Small intestine (tissue), 7 donors: Measurements from ENCODE around the gene LDLRAP1. TPM values are rescaled to one million over a fixed set of nuclear protein-coding genes. Genes with fewer than 3 reads are reported as not detected.

Experiments used
- DNase-seq, 2 donors: peaks; one replicate each; pipeline versions ENCODE4 v3.0.0 to v3.0.0-alpha.2; 2013
- FAIRE-seq: peaks from 2 replicates; lab custom pipeline; 2012; peaks lifted over from hg19 to GRCh38; lab: Jason Lieb, UNC
- H3K27ac ChIP-seq, 3 donors: one replicate each; pipeline ENCODE4 v1.5.1; 2013; ENCODE audit warnings: low read length in 2 of 3, mild to moderate bottlenecking in 2 of 3, control low read depth in 1 of 3, inconsistent platforms in 1 of 3, low read depth in 1 of 3, moderate library complexity in 1 of 3
- H3K27me3 ChIP-seq, 3 donors: one replicate each; pipeline ENCODE4 v1.6.1; 2013; ENCODE audit warnings: low read length in 3 of 3, inconsistent platforms in 1 of 3; ENCODE audit not compliant: control insufficient read depth in 3 of 3, insufficient read depth in 3 of 3
- H3K36me3 ChIP-seq, 3 donors: one replicate each; pipeline ENCODE4 v1.6.1; 2013; ENCODE audit warnings: low read length in 3 of 3, inconsistent platforms in 1 of 3, low read depth in 1 of 3, mild to moderate bottlenecking in 1 of 3, moderate library complexity in 1 of 3; ENCODE audit not compliant: control insufficient read depth in 3 of 3, insufficient read depth in 2 of 3
- H3K4me1 ChIP-seq, 3 donors: one replicate each; pipeline ENCODE4 v1.6.1; 2013; ENCODE audit warnings: low read length in 2 of 3, inconsistent platforms in 1 of 3, low read depth in 1 of 3, mild to moderate bottlenecking in 1 of 3, moderate library complexity in 1 of 3; ENCODE audit not compliant: control insufficient read depth in 3 of 3, insufficient read depth in 2 of 3
- H3K4me3 ChIP-seq, 3 donors: one replicate each; pipeline ENCODE4 v1.5.1; 2013; ENCODE audit warnings: low read length in 3 of 3, control low read depth in 1 of 3, inconsistent platforms in 1 of 3, low read depth in 1 of 3, mild to moderate bottlenecking in 1 of 3, moderate library complexity in 1 of 3
- H3K9me3 ChIP-seq, 2 donors: one replicate each; pipeline ENCODE4 v1.6.1; 2013; ENCODE audit warnings: low read depth in 1 of 2, low read length in 1 of 2; ENCODE audit not compliant: control insufficient read depth in 2 of 2, insufficient read depth in 1 of 2
- WGBS, 3 donors: extraction: QIAGEN DNeasy Blood & Tissue Kit; methylation state at CpG; one replicate each; pipeline ENCODE4 v1.1.7; 2013; 5-methylcytosine and 5-hydroxymethylcytosine counted together
- polyA plus RNA-seq, 4 donors: library from polyadenylated mRNA; stranded (reverse) in 3 of 4; unstranded in 1 of 4; fragments of 200-250 nt in 3 of 4; fragments of 120-200 nt in 1 of 4; gene quantifications; one replicate each; pipeline versions ENCODE4 v1.2.1 to v1.2.3, GENCODE V29; 2013
- donor health status: healthy with polysubstance abuse.
- donor health status: control.
- donor health status: control.
- donor health status: Bipolar disorder and iron deficiency.
- donor health status: healthy.

LDLRAP1 gene
- polyA plus RNA-seq, 4 donors = 9.5 to 23.3 (median 15.6) TPM

GRCh38 chr1:25534410-25534788 is 9.0 kb upstream of the LDLRAP1 start:
- Histone ChIP-seq H3K9me3 (no peaks in the 10 kb centered on the region), H3K27me3 (no peaks in the 10 kb centered on the region), H3K4me1 (peaks cover 0 to 9% (median 0%) of the 10 kb centered on the region in 3 donors), H3K4me3 (no peak overlapping the region), H3K36me3 (no peaks in the 10 kb centered on the region), H3K27ac (no peak overlapping the region)
- WGBS, 3 donors = 91 to 94% (median 91%) methylated on average over 4 of the region's 4 CpGs
- no peak for FAIRE-seq
- no peak for DNase-seq

GRCh38 chr1:25536124-25536523 is 7.3 kb upstream of the LDLRAP1 start:
- Histone ChIP-seq H3K27ac (no peak overlapping the region), H3K36me3 (no peaks in the 10 kb centered on the region), H3K4me1 (peaks cover 0 to 10% (median 0%) of the 10 kb centered on the region in 3 donors), H3K27me3 (no peaks in the 10 kb centered on the region), H3K4me3 (no peak overlapping the region), H3K9me3 (no peaks in the 10 kb centered on the region)
- no peak for FAIRE-seq
- DNase-seq = no peak
- 79 to 92% (median 81%) methylated on average over 3 of the region's 3 CpGs for WGBS, 3 donors

GRCh38 chr1:25537153-25537831 is 6.1 kb upstream of the LDLRAP1 start:
- H3K9me3 ChIP-seq = no peaks in the 10 kb centered on the region
- WGBS, 3 donors = 63 to 67% (median 65%) methylated on average over 7 of the region's 7 CpGs
- H3K4me1 ChIP-seq = peaks cover 0 to 18% (median 0%) of the 10 kb centered on the region in 3 donors
- FAIRE-seq (no peak), DNase-seq (no peak)
- H3K27me3 ChIP-seq = no peaks in the 10 kb centered on the region
- H3K36me3 ChIP-seq = no peaks in the 10 kb centered on the region
- H3K27ac ChIP-seq = no peak overlapping the region
- H3K4me3 ChIP-seq = no peak overlapping the region

- no peaks in the 10 kb centered on the region for H3K27me3 ChIP-seq
- peak; percentile 16 to 74 for DNase-seq
- FAIRE-seq = no peak
These were observed 5.1 kb upstream of the LDLRAP1 start for GRCh38 chr1:25538191-25538767.

GRCh38 chr1:25540750-25541342 is 2.6 kb upstream of the LDLRAP1 start:
- no peak for FAIRE-seq
- H3K36me3 ChIP-seq = peaks cover 0 to 3% (median 0%) of the 10 kb centered on the region in 3 donors
- WGBS, 3 donors = 80 to 87% (median 84%) methylated on average over 13 of the region's 13 CpGs
- H3K27me3 ChIP-seq = no peaks in the 10 kb centered on the region
- no peaks in the 10 kb centered on the region for H3K9me3 ChIP-seq
- DNase-seq = no peak
- H3K27ac ChIP-seq = no peak overlapping the region
- H3K4me1 ChIP-seq = peaks cover 0 to 32% (median 3%) of the 10 kb centered on the region in 3 donors
- H3K4me3 ChIP-seq = no peak overlapping the region

More at GRCh38 chr1:25538191-25538767, 5.1 kb upstream of the LDLRAP1 start:
- no peak overlapping the region for H3K4me3 ChIP-seq
- no peaks in the 10 kb centered on the region for H3K9me3 ChIP-seq
- peak overlapping the region in 1 of 3 donors; percentile 26 for H3K27ac ChIP-seq
- H3K36me3 ChIP-seq = no peaks in the 10 kb centered on the region
- peaks cover 0 to 22% (median 0%) of the 10 kb centered on the region in 3 donors for H3K4me1 ChIP-seq
- WGBS, 3 donors = 20 to 59% (median 46%) methylated on average over 4 of the region's 4 CpGs

GRCh38 chr1:25541425-25541824 is 2.0 kb upstream of the LDLRAP1 start:
- H3K9me3 ChIP-seq = no peaks in the 10 kb centered on the region
- DNase-seq (peak; percentile 30 to 44), FAIRE-seq (no peak)
- no peak overlapping the region for H3K27ac ChIP-seq
- no peak overlapping the region for H3K4me3 ChIP-seq
- no peaks in the 10 kb centered on the region for H3K27me3 ChIP-seq
- H3K36me3 ChIP-seq = peaks cover 0 to 9% (median 0%) of the 10 kb centered on the region in 3 donors
- peaks cover 0 to 32% (median 3%) of the 10 kb centered on the region in 3 donors for H3K4me1 ChIP-seq
- 11 to 63% (median 56%) methylated on average over 1 of the region's 1 CpG for WGBS, 3 donors

- Histone ChIP-seq H3K36me3 (peaks cover 0 to 9% (median 0%) of the 10 kb centered on the region in 3 donors), H3K27ac (no peak overlapping the region), H3K4me1 (peaks cover 0 to 32% (median 3%) of the 10 kb centered on the region in 3 donors), H3K9me3 (no peaks in the 10 kb centered on the region), H3K4me3 (no peak overlapping the region), H3K27me3 (no peaks in the 10 kb centered on the region)
- FAIRE-seq (no peak), DNase-seq (no peak)
- 67 to 78% (median 69%) methylated on average over 8 of the region's 8 CpGs for WGBS, 3 donors
These were observed 1.3 kb upstream of the LDLRAP1 start for GRCh38 chr1:25541889-25542658.

- WGBS, 3 donors = 20 to 24% (median 22%) methylated on average over 7 of the region's 7 CpGs
- no peaks in the 10 kb centered on the region for H3K27me3 ChIP-seq
- DNase-seq (no peak), FAIRE-seq (no peak)
- H3K27ac ChIP-seq = peak overlapping the region in 1 of 3 donors; percentile 5
- H3K4me3 ChIP-seq = peak overlapping the region in 1 of 3 donors; percentile 27
- peaks cover 0 to 34% (median 8%) of the 10 kb centered on the region in 3 donors for H3K4me1 ChIP-seq
- peaks cover 0 to 9% (median 0%) of the 10 kb centered on the region in 3 donors for H3K36me3 ChIP-seq
- H3K9me3 ChIP-seq = no peaks in the 10 kb centered on the region
These were observed 391 bp upstream of the LDLRAP1 start for GRCh38 chr1:25543005-25543424.
